Activated B cell treated with CpG ODN at 0.5 μM for 24 hours (primary cell): ENCODE results near the gene BPI. TPM values are rescaled to one million over a fixed set of nuclear protein-coding genes. Genes with fewer than 3 reads are reported as not detected.

Experiments
- ATAC-seq: fragments of 200-7000 bp; cut with Tn5 transposase; one replicate; pipeline ENCODE4 v1.10.0; 2021; ENCODE audit warnings: low read depth, mild to moderate bottlenecking, moderate library complexity
- CTCF ChIA-PET: fragments of 350-600 bp; sonication (Branson Sonifier 250); formaldehyde crosslinking; loops from one replicate; lab custom pipeline; 2021; ENCODE audit warnings: antibody characterized with exemption; lab: Charles Lee
- POLR2A ChIA-PET: fragments of 350-600 bp; sonication (Branson Sonifier 250); formaldehyde crosslinking; loops from one replicate; lab custom pipeline; 2021; ENCODE audit warnings: antibody characterized with exemption; lab: Charles Lee
- DNase-seq: peaks from one replicate; pipeline ENCODE4 v3.0.0; 2022
- H3K27ac Mint-ChIP-seq: one replicate; pipeline ENCODE4 v1.8.0; 2020; ENCODE audit warnings: mixed read lengths
- H3K27me3 Mint-ChIP-seq: one replicate; pipeline ENCODE4 v1.8.0; 2021; ENCODE audit warnings: mixed read lengths
- H3K36me3 Mint-ChIP-seq: one replicate; pipeline ENCODE4 v1.8.0; 2021; ENCODE audit warnings: low read depth, mixed read lengths
- H3K4me1 Mint-ChIP-seq: one replicate; pipeline ENCODE4 v1.8.0; 2021; ENCODE audit warnings: mixed read lengths
- H3K4me3 Mint-ChIP-seq: one replicate; pipeline ENCODE4 v1.8.0; 2020; ENCODE audit warnings: mild to moderate bottlenecking, mixed read lengths
- H3K9me3 Mint-ChIP-seq: one replicate; pipeline ENCODE4 v1.8.0; 2020; ENCODE audit warnings: mixed read lengths
- CTCF ChIP-seq: fragments of 200-600 bp; IDR thresholded peaks from one replicate; pipeline ENCODE4 v1.8.0; 2022; ENCODE audit warnings: antibody characterized with exemption, mild to moderate bottlenecking
- intact Hi-C: fragments of 100-400 bp; cut with micrococcal nuclease; formaldehyde crosslinking; loops from one replicate; pipeline ENCODE4 v1.15.1; 2024
- total RNA-seq: library from RNA; stranded (reverse); gene quantifications from 2 replicates; pipeline ENCODE4 v1.2.3, GENCODE V29; 2022

The BPI gene
- total RNA-seq, 1 donor from 2014 or later = not detected

DNA sequence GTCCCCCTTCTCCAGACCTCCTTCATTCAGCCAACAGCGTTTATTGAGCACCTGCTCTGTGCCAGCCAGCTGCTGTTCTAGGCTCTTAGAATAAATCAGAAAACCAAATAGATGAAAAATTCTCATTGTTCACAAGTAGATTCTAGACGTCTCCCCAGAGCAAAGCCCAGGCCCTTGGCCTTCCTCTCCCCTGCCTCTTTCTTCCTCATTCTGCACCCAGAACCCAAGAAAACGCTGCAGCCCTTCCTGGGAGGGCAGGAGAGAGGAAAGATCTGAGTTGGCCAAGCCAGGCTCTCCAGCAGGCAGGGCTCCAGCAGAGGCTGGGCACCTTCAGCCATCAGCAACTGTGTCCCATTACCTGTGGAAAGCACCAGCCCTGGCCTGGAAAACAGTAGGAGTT, 12.0 kb upstream of the BPI start:
- TF ChIP-seq CTCF = no peak
- CTCF ChIA-PET = no interaction called here
- intact Hi-C loops = no loop called here
- POLR2A ChIA-PET = no interaction called here
- ATAC-seq (no peak), DNase-seq (no peak)
- H3K4me3 Mint-ChIP-seq = no peak overlapping the region
- H3K27me3 Mint-ChIP-seq = peaks cover 43% of the 10 kb centered on the region
- no peaks in the 10 kb centered on the region for H3K9me3 Mint-ChIP-seq
- H3K27ac Mint-ChIP-seq = no peak overlapping the region
- H3K4me1 Mint-ChIP-seq = no peaks in the 10 kb centered on the region
- no peaks in the 10 kb centered on the region for H3K36me3 Mint-ChIP-seq

GRCh38 chr20:38293491-38294065, 10.4 kb upstream of the BPI start:
- intact Hi-C loops = no loop called here
- Mint-ChIP-seq H3K9me3 (no peaks in the 10 kb centered on the region), H3K4me3 (no peak overlapping the region), H3K4me1 (no peaks in the 10 kb centered on the region), H3K27me3 (peaks cover 37% of the 10 kb centered on the region), H3K27ac (no peak overlapping the region), H3K36me3 (no peaks in the 10 kb centered on the region)
- TF ChIP-seq CTCF = no peak
- ATAC-seq (no peak), DNase-seq (no peak)
- ChIA-PET CTCF (no interaction called here), POLR2A (no interaction called here)

DNA sequence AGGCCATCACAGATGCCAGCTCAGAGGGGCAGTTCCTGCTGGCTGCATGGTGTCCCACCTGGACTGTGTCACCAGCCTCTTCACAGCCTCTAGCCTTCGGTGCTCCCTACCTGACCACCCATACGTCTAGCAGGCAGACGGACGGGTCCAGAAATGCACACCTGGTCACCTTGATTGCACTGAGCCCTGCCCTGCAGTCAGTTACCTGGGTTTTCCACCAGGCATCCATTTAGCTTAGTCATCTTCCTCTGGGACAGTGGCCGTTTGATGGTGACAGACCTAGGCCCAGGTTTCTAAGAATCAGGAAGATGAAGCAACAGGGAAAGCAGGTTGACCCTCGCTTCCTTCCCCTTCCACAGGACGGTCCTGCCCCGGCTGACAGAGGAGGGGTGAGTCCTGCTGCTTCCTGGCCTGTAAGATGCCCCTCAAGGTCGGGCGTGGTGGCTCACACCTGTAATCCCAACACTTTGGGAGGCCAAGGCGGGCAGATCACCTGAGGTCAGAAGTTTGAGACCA, 9.8 kb upstream of the BPI start:
- Mint-ChIP-seq H3K27me3 (peaks cover 34% of the 10 kb centered on the region), H3K4me1 (no peaks in the 10 kb centered on the region), H3K9me3 (no peaks in the 10 kb centered on the region), H3K36me3 (no peaks in the 10 kb centered on the region), H3K27ac (no peak overlapping the region), H3K4me3 (no peak overlapping the region)
- ATAC-seq = no peak
- POLR2A ChIA-PET = no interaction called here
- no peak for TF ChIP-seq CTCF
- no peak for DNase-seq
- CTCF ChIA-PET = no interaction called here
- intact Hi-C loops = no loop called here

DNA sequence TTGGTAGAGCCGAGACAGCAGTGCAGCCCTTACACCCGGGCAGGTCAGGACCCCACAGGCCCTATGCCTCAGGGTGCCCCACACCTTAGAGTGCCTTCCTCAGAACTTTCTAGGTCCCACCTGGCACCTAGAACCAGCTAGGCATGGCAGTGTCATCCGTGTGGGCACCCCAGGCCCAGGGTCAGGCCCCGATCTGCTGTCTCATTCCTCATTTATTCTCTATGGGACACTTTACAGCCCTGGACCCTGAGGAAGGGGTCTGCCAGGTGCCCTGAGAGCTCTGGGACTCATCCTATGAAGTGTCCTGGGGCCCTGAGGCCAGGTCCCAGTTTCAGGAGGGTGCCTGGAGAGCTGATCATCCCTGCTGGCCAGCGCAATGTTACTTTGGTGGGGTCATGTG, 8.1 kb upstream of the BPI start:
- no peaks in the 10 kb centered on the region for H3K36me3 Mint-ChIP-seq
- H3K4me3 Mint-ChIP-seq = no peak overlapping the region
- ATAC-seq = no peak
- DNase-seq = no peak
- H3K27ac Mint-ChIP-seq = no peak overlapping the region
- POLR2A ChIA-PET = no interaction called here
- CTCF ChIA-PET = no interaction called here
- H3K9me3 Mint-ChIP-seq = no peaks in the 10 kb centered on the region
- H3K4me1 Mint-ChIP-seq = no peaks in the 10 kb centered on the region
- peaks cover 35% of the 10 kb centered on the region for H3K27me3 Mint-ChIP-seq
- intact Hi-C loops = no loop called here
- no peak for TF ChIP-seq CTCF

DNA sequence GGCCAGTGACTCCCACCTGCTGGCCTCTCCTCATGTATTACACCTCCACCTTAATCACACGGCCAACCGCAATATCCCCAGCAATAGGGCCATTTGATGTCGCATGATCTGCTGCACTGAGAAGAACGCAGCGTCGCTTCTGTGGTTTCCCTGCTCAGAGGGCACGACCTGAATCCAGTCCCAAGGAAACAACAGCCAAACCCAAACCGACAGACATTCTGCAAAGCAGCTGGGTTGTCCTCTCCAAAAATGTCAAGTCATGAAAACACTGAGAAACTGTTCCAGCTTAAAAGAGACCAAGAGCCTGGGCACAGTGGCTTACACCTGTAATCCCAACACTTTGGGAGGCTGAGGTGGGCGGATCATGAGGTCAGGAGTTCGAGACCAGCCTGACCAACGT, 7.5 kb upstream of the BPI start:
- DNase-seq (no peak), ATAC-seq (no peak)
- Mint-ChIP-seq H3K4me1 (no peaks in the 10 kb centered on the region), H3K4me3 (no peak overlapping the region), H3K36me3 (no peaks in the 10 kb centered on the region), H3K27ac (no peak overlapping the region), H3K9me3 (no peaks in the 10 kb centered on the region), H3K27me3 (peaks cover 37% of the 10 kb centered on the region)
- intact Hi-C loops = no loop called here
- no peak for TF ChIP-seq CTCF
- ChIA-PET POLR2A (no interaction called here), CTCF (no interaction called here)
